GM12801 (cell line): ENCODE measurements around the gene AP5Z1.

ENCODE experiments used
- TF ChIP-seq, protein P1 (sequence below): IDR thresholded peaks from one replicate; pipeline ENCODE4 v1.5.1; 2011; ENCODE audit warnings: control low read depth; ENCODE audit not compliant: insufficient read length; ENCODE audit errors: extremely low read depth

The AP5Z1 gene

DNA sequence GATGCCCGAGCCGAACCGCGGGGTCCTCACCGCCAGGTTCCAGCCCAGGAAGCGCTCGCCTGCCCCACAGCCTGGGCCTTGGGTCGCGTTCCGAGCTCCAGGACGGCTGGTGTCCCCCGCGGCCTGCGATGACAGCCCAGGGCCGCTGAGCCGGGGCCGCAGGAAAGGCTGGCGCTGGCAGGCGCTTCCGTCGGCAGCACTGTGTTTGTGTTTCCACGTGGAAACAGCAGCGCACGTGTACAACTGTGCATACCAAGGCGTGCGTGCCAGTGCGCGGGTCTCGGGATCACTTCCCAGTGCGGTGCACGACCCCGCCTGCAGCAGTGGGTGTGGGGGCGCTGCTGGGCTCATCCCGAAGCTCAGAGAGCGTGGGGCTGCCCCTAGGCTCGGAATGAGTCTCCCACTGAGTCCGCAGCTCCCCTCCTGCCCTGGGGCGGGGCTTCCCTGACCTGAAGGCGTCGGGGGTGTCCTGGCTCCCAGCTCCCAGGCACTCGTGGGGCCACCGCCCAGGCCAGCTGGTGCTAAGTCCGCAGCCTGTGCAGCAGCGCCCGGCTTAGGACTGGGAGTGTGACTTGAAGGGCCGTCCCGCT lies 17.2 kb downstream of the AP5Z1 start:
- TF ChIP-seq, protein P1, sequence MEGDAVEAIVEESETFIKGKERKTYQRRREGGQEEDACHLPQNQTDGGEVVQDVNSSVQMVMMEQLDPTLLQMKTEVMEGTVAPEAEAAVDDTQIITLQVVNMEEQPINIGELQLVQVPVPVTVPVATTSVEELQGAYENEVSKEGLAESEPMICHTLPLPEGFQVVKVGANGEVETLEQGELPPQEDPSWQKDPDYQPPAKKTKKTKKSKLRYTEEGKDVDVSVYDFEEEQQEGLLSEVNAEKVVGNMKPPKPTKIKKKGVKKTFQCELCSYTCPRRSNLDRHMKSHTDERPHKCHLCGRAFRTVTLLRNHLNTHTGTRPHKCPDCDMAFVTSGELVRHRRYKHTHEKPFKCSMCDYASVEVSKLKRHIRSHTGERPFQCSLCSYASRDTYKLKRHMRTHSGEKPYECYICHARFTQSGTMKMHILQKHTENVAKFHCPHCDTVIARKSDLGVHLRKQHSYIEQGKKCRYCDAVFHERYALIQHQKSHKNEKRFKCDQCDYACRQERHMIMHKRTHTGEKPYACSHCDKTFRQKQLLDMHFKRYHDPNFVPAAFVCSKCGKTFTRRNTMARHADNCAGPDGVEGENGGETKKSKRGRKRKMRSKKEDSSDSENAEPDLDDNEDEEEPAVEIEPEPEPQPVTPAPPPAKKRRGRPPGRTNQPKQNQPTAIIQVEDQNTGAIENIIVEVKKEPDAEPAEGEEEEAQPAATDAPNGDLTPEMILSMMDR, result no peak

DNA sequence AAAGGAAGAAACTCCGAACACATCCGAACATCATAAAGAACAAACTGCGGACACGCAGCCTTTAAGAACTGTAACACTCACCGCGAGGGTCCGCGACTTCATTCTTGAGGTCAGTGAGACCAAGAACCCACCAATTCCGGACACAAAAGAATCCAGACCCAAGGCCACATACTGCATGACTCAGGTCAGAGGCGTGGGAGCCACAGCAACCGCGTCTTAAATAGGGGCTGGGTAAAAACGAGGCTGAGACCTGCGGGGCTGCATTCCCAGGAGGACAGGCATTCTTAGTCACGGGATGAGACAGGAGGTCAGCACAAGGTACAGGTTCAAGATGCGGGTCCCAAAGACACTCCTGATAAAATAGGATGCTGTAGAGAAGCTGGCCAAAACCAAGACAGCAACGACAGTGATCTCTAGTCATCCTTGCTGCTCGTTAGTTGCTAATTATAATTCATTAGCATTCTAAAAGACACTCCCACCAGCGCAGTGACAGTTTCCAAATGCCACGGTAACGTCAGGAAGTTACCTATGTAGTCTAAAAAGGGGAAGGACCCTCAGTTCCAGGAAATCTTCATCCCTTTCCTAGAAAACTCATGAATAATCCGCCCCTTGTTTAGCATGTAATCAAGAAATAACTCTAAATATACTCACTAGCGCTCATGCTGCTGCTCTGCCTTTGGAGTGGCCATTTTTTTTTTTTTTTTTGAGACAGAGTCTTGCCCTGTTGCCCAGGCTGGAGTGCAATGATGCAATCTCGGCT lies 19.3 kb downstream of the AP5Z1 start:
- TF ChIP-seq, protein P1, result no peak

DNA sequence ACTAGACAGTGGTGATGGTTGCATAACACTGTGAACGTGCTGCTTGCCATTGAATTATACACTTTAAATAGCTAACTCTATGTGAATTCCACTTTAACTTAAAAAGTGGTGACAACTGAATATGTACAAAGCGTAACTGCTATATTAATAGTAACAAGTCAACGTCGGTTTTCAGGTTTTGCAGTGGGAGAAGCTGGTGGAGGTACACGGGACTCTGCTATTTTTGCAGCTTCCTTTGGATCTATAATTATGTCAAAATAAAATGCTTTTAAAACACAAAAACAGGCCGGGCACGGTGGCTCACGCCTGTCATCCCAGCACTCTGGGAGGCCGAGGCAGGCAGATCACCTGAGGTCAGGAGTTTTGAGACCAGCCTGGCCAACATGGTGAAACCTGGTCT lies 21.0 kb downstream of the AP5Z1 start:
- TF ChIP-seq, protein P1, result no peak

DNA sequence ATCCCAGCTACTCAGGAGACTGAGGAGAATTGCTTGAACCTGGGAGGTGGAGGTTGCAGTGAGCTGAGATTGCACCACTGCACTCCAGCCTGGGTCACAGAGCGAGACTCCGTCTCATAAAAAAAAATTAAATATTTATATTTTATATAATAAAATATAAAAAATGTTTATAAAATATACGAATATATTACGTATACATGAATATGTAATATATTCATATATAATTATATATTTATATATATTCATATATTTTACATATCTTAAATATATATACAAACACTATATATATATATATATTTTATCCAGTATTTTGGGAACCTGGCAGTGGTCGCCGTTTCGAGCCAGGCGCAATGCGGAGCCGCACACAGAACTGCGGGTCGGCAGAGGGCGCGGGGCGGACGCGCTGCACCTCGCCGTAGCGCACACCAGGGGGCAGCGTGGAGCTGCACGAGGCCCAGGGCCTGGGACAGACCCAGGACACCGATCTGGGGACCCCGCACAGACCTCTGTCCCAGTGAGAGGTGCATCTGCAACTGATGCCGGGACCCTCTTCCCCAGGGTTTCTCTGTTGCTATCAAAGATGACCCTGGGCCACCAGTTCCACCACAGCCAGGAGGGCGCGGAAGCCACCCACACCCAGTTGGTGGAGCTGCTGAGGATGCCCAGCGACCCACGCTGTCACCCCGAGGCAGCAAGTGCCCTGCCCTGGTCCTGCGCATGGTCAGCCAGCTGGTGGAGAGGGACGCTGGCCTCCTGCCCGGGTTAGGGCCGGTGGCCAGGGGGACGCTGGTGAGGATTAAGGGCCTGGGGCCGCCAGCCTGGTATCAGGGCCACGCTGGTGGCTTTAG lies 22.7 kb downstream of the AP5Z1 start:
- TF ChIP-seq, protein P1, result no peak

DNA sequence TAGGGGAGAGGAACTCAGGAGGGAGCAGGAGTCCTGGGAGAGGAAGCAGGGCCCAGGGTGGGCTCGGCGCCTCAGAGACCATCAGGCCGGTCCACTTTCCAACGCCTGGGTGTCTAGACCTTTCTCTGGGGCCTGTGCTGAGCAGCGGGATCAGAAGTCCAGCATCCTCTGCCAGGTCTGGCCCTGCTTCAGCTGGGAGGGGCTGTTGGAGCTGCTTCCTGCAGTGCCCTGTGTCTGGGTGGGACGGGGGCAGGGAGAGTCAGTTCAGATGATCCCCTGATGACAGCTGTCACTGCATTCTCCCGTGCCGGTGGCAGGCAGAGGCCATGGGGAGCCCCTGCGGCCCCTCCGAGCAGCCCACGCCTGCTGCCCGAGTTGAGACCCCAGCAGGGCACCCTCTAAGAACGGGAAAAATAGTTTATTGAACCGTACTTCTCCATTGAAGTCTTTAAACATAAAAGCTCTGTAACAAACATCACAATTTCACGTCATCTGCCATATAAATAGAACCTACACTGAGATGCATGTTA lies 23.3 kb downstream of the AP5Z1 start:
- TF ChIP-seq, protein P1, result no peak

DNA sequence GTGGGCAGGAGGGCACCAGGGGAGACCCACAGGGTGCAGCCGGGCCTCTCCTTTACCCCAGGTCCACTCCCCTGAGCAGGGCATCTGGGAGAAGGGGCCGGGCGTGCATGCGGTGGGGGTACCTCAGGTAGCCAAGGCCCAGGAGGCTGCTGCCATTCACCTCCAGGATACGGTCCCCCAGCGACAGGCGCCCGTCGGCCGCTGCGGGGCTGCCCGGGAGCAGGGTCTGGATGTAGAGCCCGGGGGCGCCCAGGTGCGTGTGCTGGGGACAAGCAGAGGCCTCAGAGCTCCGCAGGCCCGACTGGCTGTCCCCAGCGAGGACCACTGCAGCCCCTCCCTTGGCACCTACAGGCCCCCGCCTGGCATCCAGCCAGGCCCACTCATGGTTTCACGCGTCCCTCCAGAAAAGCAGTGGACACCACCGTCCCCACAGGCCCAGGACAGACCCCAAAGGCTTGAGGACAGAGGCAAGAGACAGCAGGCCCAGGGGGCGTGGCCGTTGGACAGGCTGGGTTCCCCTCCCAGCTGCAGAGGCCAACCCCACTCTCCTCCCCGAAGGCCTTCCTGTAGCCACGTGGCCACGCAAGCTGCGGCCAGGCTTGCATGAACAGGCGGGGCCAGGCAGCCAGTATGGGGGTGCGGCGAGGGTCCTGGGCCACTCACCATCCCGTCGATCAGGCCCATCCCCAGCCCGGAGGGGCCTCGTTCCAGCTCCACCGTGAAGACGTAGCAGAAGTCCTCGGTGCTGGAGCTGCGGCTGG lies 24.3 kb downstream of the AP5Z1 start:
- TF ChIP-seq, protein P1, result no peak
